ENCODE results near the gene UGT2B15. TPM values are rescaled to one million over a fixed set of nuclear protein-coding genes. Genes with fewer than 3 reads are reported as not detected.

Gene UGT2B15
- total and polyA plus RNA-seq, 10 of the 15 experiments (the other 5 are each of a cell fraction or from before 2014, with no cell fraction given), result not detected

- WGBS (ENCODE audit: insufficient coverage, insufficient replicate concordance, low lambda C conversion rate, missing lambda C conversion rate), result 67% methylated on average over 3 of the region's 3 CpGs
- Histone ChIP-seq H2AFZ (ENCODE audit: control insufficient read depth, low read depth, low read length) (no peak overlapping the region), H4K20me1 (ENCODE audit: control insufficient read depth, insufficient read depth) (no peaks in the 10 kb centered on the region), H3K27ac (ENCODE audit: control insufficient read depth, insufficient read depth) (no peak overlapping the region), H3K79me2 (ENCODE audit: control insufficient read depth, insufficient read depth, low read length) (no peaks in the 10 kb centered on the region), H3K9me3 (replicated peaks; ENCODE audit: control insufficient read depth, insufficient read depth, low read length) (no peaks in the 10 kb centered on the region), H3K27me3 (replicated peaks in 1 of 2; ENCODE audit: control insufficient read depth in 2 of 2, insufficient read depth in 2 of 2, low read length in 1 of 2) (no peaks in the 10 kb centered on the region), H3K9ac (ENCODE audit: control insufficient read depth, insufficient read depth, low read length) (no peak overlapping the region), H3K36me3 (ENCODE audit: control insufficient read depth in 2 of 2, insufficient read depth in 2 of 2, low read length in 1 of 2) (no peaks in the 10 kb centered on the region), H3K4me2 (ENCODE audit: control insufficient read depth, insufficient read depth) (no peak overlapping the region), H3K4me1 (ENCODE audit: control insufficient read depth, insufficient read depth, low read length) (no peaks in the 10 kb centered on the region), H3K4me3 (no peak overlapping the region)
- RAD21 ChIA-PET (ENCODE audit: unreplicated experiment), result no interaction called here
- no TSS peak for BruUV-seq (replicated peaks)
- no peak for TF ChIP-seq MEF2A (IDR thresholded peaks at IDR 0.05; ENCODE audit: insufficient read depth, low read depth, low read length)
- TF ChIP-seq BACH1 (IDR thresholded peaks at IDR 0.05; ENCODE audit: borderline replicate concordance), result no peak
- no peak for TF ChIP-seq E2F4 (IDR thresholded peaks at IDR 0.05; ENCODE audit: low read depth, low read length)
- TF ChIP-seq EP300 (IDR thresholded peaks at IDR 0.05; ENCODE audit: borderline replicate concordance in 1 of 2, control insufficient read depth in 1 of 2, low read depth in 2 of 2, low read length in 2 of 2), result no peak
- no peak for TF ChIP-seq SMAD5 (IDR thresholded peaks at IDR 0.05; ENCODE audit: low read depth)
- no peak for TF ChIP-seq PAX8 (IDR thresholded peaks at IDR 0.05)
- TF ChIP-seq POU2F2 (IDR thresholded peaks at IDR 0.05; ENCODE audit: borderline replicate concordance, low read depth, low read length), result no peak
- no peak for TF ChIP-seq HDAC2 (IDR thresholded peaks at IDR 0.05)
- no peak for TF ChIP-seq BHLHE40 (IDR thresholded peaks at IDR 0.05; ENCODE audit: borderline replicate concordance in 1 of 2, low read depth in 2 of 2, low read length in 1 of 2)
- no peak for TF ChIP-seq FOXM1 (IDR thresholded peaks at IDR 0.05; ENCODE audit: low read depth, low read length)
- TF ChIP-seq IRF4 (IDR thresholded peaks at IDR 0.05; ENCODE audit: low read depth, low read length), result no peak
- TF ChIP-seq NFXL1 (IDR thresholded peaks at IDR 0.05; ENCODE audit: borderline replicate concordance), result no peak
- no peak for TF ChIP-seq TAF1 (IDR thresholded peaks at IDR 0.05; ENCODE audit: borderline replicate concordance, low read depth, low read length)
- TF ChIP-seq ATF2 (IDR thresholded peaks at IDR 0.05; ENCODE audit: low read length), result no peak
- no peak for TF ChIP-seq SMAD1 (IDR thresholded peaks at IDR 0.05; ENCODE audit: low read depth, partially characterized antibody)
- TF ChIP-seq, protein P1, sequence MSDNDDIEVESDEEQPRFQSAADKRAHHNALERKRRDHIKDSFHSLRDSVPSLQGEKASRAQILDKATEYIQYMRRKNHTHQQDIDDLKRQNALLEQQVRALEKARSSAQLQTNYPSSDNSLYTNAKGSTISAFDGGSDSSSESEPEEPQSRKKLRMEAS (IDR thresholded peaks at IDR 0.05; ENCODE audit: low read depth, low read length), result no peak
- TF ChIP-seq SREBF2 (IDR thresholded peaks at IDR 0.05; ENCODE audit: low read length), result no peak
- TF ChIP-seq SREBF1 (IDR thresholded peaks at IDR 0.05; ENCODE audit: low read length), result no peak
- TF ChIP-seq LARP7 (IDR thresholded peaks at IDR 0.05), result no peak
- TF ChIP-seq ZNF384 (IDR thresholded peaks at IDR 0.05; ENCODE audit: borderline replicate concordance, low read depth, low read length), result no peak
- FAIRE-seq (no peak), DNase-seq (ENCODE audit: low read depth, low spot score) (no peak), ATAC-seq (peak; percentile 21)
- CTCF ChIA-PET, result interaction anchor here (0.7 to 1.0 kb wide), 2 partner anchors 30 to 368 kb away, joined by 3 to 4 read pairs; no protein-coding TSS in a partner anchor
- SMC1A ChIA-PET (ENCODE audit: uncharacterized antibody, unreplicated experiment), result interaction anchor here (0.7 to 1.2 kb wide), 4 partner anchors 9 to 582 kb away, joined by 3 to 4 read pairs (median 3); no protein-coding TSS in a partner anchor
- POLR2A ChIA-PET, result no interaction called here
- intact Hi-C loops (cut with micrococcal nuclease; ENCODE audit: unreplicated experiment), result loop anchor here (5.0 kb wide), 3 partner anchors 56 to 401 kb away; no protein-coding TSS in a partner anchor
- in situ Hi-C loops (cut with MboI), result no loop called here
Measured at GRCh38 chr4:68655764-68656444, 14.5 kb downstream of the UGT2B15 start.
